Measurements from ENCODE around the gene LRGUK. TPM values are rescaled to one million over a fixed set of nuclear protein-coding genes. Genes with fewer than 3 reads are reported as not detected.

LRGUK gene
- total RNA-seq, 4 donors from 2014 or later = 0.57 to 2.2 (median 1.6) TPM

- no peak for TF ChIP-seq CTCF (IDR thresholded peaks at IDR 0.05; ENCODE audit: low read depth)
Observed at GRCh38 chr7:134279336-134279735, 152.2 kb downstream of the LRGUK start.

- TF ChIP-seq CTCF (IDR thresholded peaks at IDR 0.05; ENCODE audit: low read depth) = no peak
Observed at GRCh38 chr7:134279898-134280297, 152.8 kb downstream of the LRGUK start.

- no peak for TF ChIP-seq CTCF (IDR thresholded peaks at IDR 0.05; ENCODE audit: low read depth)
Observed at GRCh38 chr7:134280508-134280907, 153.4 kb downstream of the LRGUK start.

- TF ChIP-seq CTCF (IDR thresholded peaks at IDR 0.05; ENCODE audit: low read depth) = no peak
Observed at GRCh38 chr7:134284011-134284410, 156.9 kb downstream of the LRGUK start.

- no peak for TF ChIP-seq CTCF (IDR thresholded peaks at IDR 0.05; ENCODE audit: low read depth)
Observed at GRCh38 chr7:134284952-134285351, 157.8 kb downstream of the LRGUK start.

GRCh38 chr7:134287916-134288659, 160.9 kb downstream of the LRGUK start:
- no peak for TF ChIP-seq CTCF (IDR thresholded peaks at IDR 0.05; ENCODE audit: low read depth)

- TF ChIP-seq CTCF (IDR thresholded peaks at IDR 0.05; ENCODE audit: low read depth) = no peak
Observed at GRCh38 chr7:134289423-134289822, 162.3 kb downstream of the LRGUK start.
